B cell (primary cell): ENCODE data around the gene UFSP1. TPM values are rescaled to one million over a fixed set of nuclear protein-coding genes. Genes with fewer than 3 reads are reported as not detected.

ENCODE experiments used
- ATAC-seq: fragments of 200-7000 bp; cut with Tn5 transposase; one replicate; pipeline ENCODE4 v1.10.0; 2021; ENCODE audit warnings: low read depth, mild to moderate bottlenecking, moderate number of reproducible peaks, moderate library complexity
- CTCF ChIA-PET: fragments of 350-600 bp; sonication (Branson Sonifier 250); formaldehyde crosslinking; loops from one replicate; lab custom pipeline; 2021; ENCODE audit warnings: antibody characterized with exemption, inconsistent platforms; lab: Charles Lee
- POLR2A ChIA-PET: fragments of 350-600 bp; sonication (Branson Sonifier 250); formaldehyde crosslinking; loops from one replicate; lab custom pipeline; 2021; ENCODE audit warnings: antibody characterized with exemption; lab: Charles Lee
- DNase-seq: peaks from one replicate; pipeline ENCODE4 v3.0.0; 2013
- H2AFZ ChIP-seq: 2 replicates; pipeline ENCODE4 v1.6.1; 2012; ENCODE audit warnings: mild to moderate bottlenecking, low read depth, low read length; ENCODE audit not compliant: insufficient read depth, poor library complexity, severe bottlenecking
- H3K27ac ChIP-seq, 2 donors: 1 replicate in 1 of 2; 2 replicates in 1 of 2; pipeline ENCODE4 v1.5.1; 2012 to 2013; ENCODE audit warnings: low read length in 2 of 2, mild to moderate bottlenecking in 2 of 2, moderate library complexity in 1 of 2
- H3K27me3 ChIP-seq, 4 experiments: fragments of 200-600 bp in 1 of 4; sonication (generic) in 1 of 4; replicated peaks in 1 of 4; 1 replicate in 2 of 4; 2 replicates in 2 of 4; pipeline versions ENCODE4 v1.6.1 to v1.7.0; 2013 to 2016; ENCODE audit warnings: low read length in 3 of 4, mild to moderate bottlenecking in 2 of 4, mixed read lengths in 1 of 4, moderate library complexity in 1 of 4; ENCODE audit not compliant: insufficient read depth in 4 of 4, control insufficient read depth in 3 of 4; ENCODE audit errors: control extremely low read depth in 1 of 4
- H3K36me3 ChIP-seq, 2 experiments: replicated peaks in 1 of 2; 1 replicate in 1 of 2; 2 replicates in 1 of 2; pipeline versions ENCODE4 v1.6.1 to v1.7.1; 2013; ENCODE audit warnings: low read length in 1 of 2; ENCODE audit not compliant: insufficient read depth in 2 of 2, control insufficient read depth in 1 of 2; ENCODE audit errors: control extremely low read depth in 1 of 2, extremely low read depth in 1 of 2
- H3K4me1 ChIP-seq, 2 donors: fragments of 200-600 bp in 1 of 2; sonication (generic) in 1 of 2; 1 replicate in 1 of 2; 2 replicates in 1 of 2; pipeline versions ENCODE4 v1.5.1 to v1.6.1; 2013 to 2017; ENCODE audit warnings: low read length in 2 of 2; ENCODE audit not compliant: control insufficient read depth in 2 of 2, insufficient read depth in 2 of 2
- H3K4me2 ChIP-seq: replicated peaks from 2 replicates; pipeline ENCODE3; 2012; ENCODE audit warnings: mild to moderate bottlenecking, low read depth, low read length; ENCODE audit not compliant: poor library complexity, severe bottlenecking
- H3K4me3 ChIP-seq, 5 experiments: fragments of 200-600 bp in 1 of 5; sonication (generic) in 1 of 5; 1 replicate in 3 of 5; 2 replicates in 2 of 5; pipeline versions ENCODE4 v1.5.1 to v1.7.0; 2011 to 2016; ENCODE audit warnings: low read length in 4 of 5, mild to moderate bottlenecking in 4 of 5, low read depth in 2 of 5, control low read depth in 1 of 5, moderate library complexity in 1 of 5; ENCODE audit not compliant: insufficient read depth in 1 of 5; ENCODE audit errors: control extremely low read depth in 1 of 5, extremely low read depth in 1 of 5
- H3K79me2 ChIP-seq: fragments of 200-600 bp; sonication (generic); one replicate; pipeline ENCODE4 v1.6.0; 2016; ENCODE audit warnings: low read length; ENCODE audit not compliant: control insufficient read depth, insufficient read depth
- H3K9ac ChIP-seq: fragments of 200-600 bp; sonication (generic); 2 replicates; pipeline ENCODE4 v1.6.1; 2017; ENCODE audit warnings: mild to moderate bottlenecking, low read length, moderate library complexity
- H3K9me3 ChIP-seq, 3 donors: one replicate each; pipeline versions ENCODE4 v1.6.1 to v1.7.1; 2013; ENCODE audit warnings: low read length in 2 of 3; ENCODE audit not compliant: control insufficient read depth in 2 of 3, insufficient read depth in 1 of 3; ENCODE audit errors: control extremely low read depth in 1 of 3
- H4K20me1 ChIP-seq: 2 replicates; pipeline ENCODE4 v1.6.0; 2012; ENCODE audit warnings: mild to moderate bottlenecking, low read length; ENCODE audit not compliant: insufficient read depth, control insufficient read depth, poor library complexity, severe bottlenecking
- H3K27ac Mint-ChIP-seq: one replicate; pipeline ENCODE4 v1.8.0; 2021; ENCODE audit warnings: mixed read lengths
- H3K27me3 Mint-ChIP-seq: one replicate; pipeline ENCODE4 v1.8.0; 2021; ENCODE audit warnings: mixed read lengths
- H3K4me1 Mint-ChIP-seq: one replicate; pipeline ENCODE4 v1.8.0; 2021; ENCODE audit warnings: mixed read lengths
- H3K4me3 Mint-ChIP-seq: one replicate; pipeline ENCODE4 v1.8.0; 2021; ENCODE audit warnings: mixed read lengths
- H3K9me3 Mint-ChIP-seq: one replicate; pipeline ENCODE4 v1.8.0; 2022; ENCODE audit warnings: mixed read lengths; ENCODE audit not compliant: insufficient read depth
- EZH2 ChIP-seq: IDR thresholded peaks from 2 replicates; pipeline ENCODE4 v1.6.1; 2012; ENCODE audit warnings: borderline replicate concordance, low read depth, mild to moderate bottlenecking, moderate library complexity, low read length; ENCODE audit not compliant: insufficient read depth, poor library complexity, severe bottlenecking
- WGBS: methylation state at CpG from one replicate; pipeline ENCODE4 v1.1.5; 2013; ENCODE audit warnings: missing lambda C conversion rate; ENCODE audit not compliant: insufficient coverage; 5-methylcytosine and 5-hydroxymethylcytosine counted together
- intact Hi-C: fragments of 100-400 bp; cut with micrococcal nuclease; formaldehyde crosslinking; loops from one replicate; pipeline ENCODE4 v1.10.0; 2022
- polyA plus RNA-seq: library from polyadenylated mRNA; depleted of rRNA; stranded (reverse); fragments of >200 nt; gene quantifications from 2 replicates; pipeline ENCODE4 v1.2.3, GENCODE V29; 2012
- total RNA-seq, 2 donors: library from RNA; stranded (reverse); fragments of 120-200 nt in 1 of 2; gene quantifications; 1 replicate in 1 of 2; 2 replicates in 1 of 2; pipeline versions ENCODE4 v1.2.3 to v1.2.4, GENCODE V29; 2013 to 2022
- TF ChIP-seq, protein P1 (sequence below): fragments of 200-600 bp; IDR thresholded peaks from one replicate; pipeline ENCODE4 v1.8.0; 2022; ENCODE audit warnings: antibody characterized with exemption, mild to moderate bottlenecking

The UFSP1 gene
- total and polyA plus RNA-seq, 2 donors (not counting 1 experiment from before 2014, with no cell fraction given): 3.6 to 4.3 TPM

DNA sequence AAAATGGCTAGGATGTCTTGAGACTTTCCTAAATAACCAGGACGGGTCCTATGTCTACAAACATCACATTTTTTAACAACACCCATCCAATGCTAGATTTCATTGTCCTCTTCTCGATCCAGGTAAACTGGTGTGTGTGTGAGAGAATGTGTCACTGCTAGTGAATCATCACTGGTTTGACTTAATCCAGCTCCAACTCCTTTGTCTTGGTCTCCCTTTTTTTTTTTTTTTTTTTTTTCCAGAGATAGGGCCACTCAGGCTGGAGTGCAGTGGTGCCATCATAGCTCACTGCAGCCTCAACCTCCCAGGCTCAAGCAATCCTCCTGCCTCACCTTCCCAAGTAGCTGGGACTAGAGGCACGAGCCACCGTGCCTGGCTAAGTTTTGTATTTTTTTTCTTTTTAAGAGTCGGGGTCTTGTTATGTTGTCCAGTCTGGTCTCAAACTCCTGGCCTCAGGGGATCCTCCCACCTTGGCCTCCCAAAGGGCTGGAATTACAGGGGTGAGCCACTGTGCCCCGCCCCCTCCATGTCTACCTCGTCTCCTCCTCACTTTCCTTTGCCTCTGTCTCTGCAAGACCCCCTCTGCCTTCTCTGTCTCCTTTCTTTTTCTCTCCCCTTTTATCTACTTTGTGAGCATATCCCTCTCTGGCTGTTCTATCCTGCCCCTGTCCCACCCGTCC lies 2.2 kb upstream of the UFSP1 start:
- H3K27ac Mint-ChIP-seq: peak overlapping the region; percentile 47
- peaks cover 42% of the 10 kb centered on the region for H3K4me1 Mint-ChIP-seq
- ATAC-seq: no peak
- 89% methylated on average over 3 of the region's 8 CpGs for WGBS
- H3K9me3 Mint-ChIP-seq: no peaks in the 10 kb centered on the region
- CTCF ChIA-PET: interaction anchor here (0.7 to 1.3 kb wide), 4 partner anchors 9 to 185 kb away, joined by 3 to 6 read pairs (median 4); no protein-coding TSS in a partner anchor
- POLR2A ChIA-PET: interaction anchor here (0.6 kb wide), 1 partner anchor 1367 kb away, joined by 3 read pairs; no protein-coding TSS in a partner anchor
- H3K27ac ChIP-seq: no peak overlapping the region
- no peak overlapping the region for H3K4me2 ChIP-seq
- peaks cover 0 to 27% (median 0%) of the 10 kb centered on the region in 3 donors for H3K9me3 ChIP-seq
- peaks cover 0 to 60% (median 22%) of the 10 kb centered on the region in 4 experiments for H3K27me3 ChIP-seq
- DNase-seq: no peak
- H3K4me3 ChIP-seq: no peak overlapping the region
- peaks cover 14% of the 10 kb centered on the region for H3K79me2 ChIP-seq
- H3K4me3 Mint-ChIP-seq: peak overlapping the region; percentile 64
- peaks cover 0 to 13% of the 10 kb centered on the region in 2 experiments for H3K36me3 ChIP-seq
- H3K27me3 Mint-ChIP-seq: peaks cover 29% of the 10 kb centered on the region
- H3K4me1 ChIP-seq: peaks cover 53 to 57% of the 10 kb centered on the region in 2 donors
- H4K20me1 ChIP-seq: peaks cover 14% of the 10 kb centered on the region
- no peak for TF ChIP-seq EZH2
- TF ChIP-seq, protein P1, sequence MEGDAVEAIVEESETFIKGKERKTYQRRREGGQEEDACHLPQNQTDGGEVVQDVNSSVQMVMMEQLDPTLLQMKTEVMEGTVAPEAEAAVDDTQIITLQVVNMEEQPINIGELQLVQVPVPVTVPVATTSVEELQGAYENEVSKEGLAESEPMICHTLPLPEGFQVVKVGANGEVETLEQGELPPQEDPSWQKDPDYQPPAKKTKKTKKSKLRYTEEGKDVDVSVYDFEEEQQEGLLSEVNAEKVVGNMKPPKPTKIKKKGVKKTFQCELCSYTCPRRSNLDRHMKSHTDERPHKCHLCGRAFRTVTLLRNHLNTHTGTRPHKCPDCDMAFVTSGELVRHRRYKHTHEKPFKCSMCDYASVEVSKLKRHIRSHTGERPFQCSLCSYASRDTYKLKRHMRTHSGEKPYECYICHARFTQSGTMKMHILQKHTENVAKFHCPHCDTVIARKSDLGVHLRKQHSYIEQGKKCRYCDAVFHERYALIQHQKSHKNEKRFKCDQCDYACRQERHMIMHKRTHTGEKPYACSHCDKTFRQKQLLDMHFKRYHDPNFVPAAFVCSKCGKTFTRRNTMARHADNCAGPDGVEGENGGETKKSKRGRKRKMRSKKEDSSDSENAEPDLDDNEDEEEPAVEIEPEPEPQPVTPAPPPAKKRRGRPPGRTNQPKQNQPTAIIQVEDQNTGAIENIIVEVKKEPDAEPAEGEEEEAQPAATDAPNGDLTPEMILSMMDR: no peak
- intact Hi-C loops: loop anchor here (10.0 kb wide), 1 partner anchor 253 kb away; no protein-coding TSS in a partner anchor
- no peak overlapping the region for H2AFZ ChIP-seq
- no peak overlapping the region for H3K9ac ChIP-seq
